ENCODE data around the gene SORCS3.

SORCS3 gene

DNA sequence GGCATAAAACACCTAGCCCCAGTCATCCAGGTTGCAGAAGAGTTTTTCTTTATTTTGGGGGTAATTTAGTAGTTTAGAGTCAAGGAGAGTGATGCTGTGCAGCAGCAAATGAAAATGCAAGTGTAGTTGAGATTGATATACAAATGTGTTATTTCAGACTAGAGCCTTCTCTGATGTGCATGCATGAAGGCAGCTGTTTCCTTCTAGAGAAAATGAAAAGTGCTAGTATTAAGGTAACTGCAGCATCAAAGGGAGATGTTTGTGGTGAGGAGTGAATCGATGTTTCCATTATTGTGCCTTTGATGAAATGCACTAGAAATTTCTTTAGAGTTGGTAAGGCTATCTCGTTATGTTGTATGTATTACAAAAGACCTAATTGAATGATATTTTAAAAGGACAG, 339.3 kb downstream of the SORCS3 start:
- TF ChIP-seq, protein P1, sequence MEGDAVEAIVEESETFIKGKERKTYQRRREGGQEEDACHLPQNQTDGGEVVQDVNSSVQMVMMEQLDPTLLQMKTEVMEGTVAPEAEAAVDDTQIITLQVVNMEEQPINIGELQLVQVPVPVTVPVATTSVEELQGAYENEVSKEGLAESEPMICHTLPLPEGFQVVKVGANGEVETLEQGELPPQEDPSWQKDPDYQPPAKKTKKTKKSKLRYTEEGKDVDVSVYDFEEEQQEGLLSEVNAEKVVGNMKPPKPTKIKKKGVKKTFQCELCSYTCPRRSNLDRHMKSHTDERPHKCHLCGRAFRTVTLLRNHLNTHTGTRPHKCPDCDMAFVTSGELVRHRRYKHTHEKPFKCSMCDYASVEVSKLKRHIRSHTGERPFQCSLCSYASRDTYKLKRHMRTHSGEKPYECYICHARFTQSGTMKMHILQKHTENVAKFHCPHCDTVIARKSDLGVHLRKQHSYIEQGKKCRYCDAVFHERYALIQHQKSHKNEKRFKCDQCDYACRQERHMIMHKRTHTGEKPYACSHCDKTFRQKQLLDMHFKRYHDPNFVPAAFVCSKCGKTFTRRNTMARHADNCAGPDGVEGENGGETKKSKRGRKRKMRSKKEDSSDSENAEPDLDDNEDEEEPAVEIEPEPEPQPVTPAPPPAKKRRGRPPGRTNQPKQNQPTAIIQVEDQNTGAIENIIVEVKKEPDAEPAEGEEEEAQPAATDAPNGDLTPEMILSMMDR (conservative IDR thresholded peaks at IDR 0.05; ENCODE audit: low read depth) = no peak
- H3K27ac ChIP-seq = no peak overlapping the region
- ChIA-PET POLR2A (ENCODE audit: low non-redundant PET) (no interaction called here), CTCF (interaction anchor here (0.5 kb wide), 1 partner anchor 47 kb away, joined by 4 read pairs; no protein-coding TSS in a partner anchor)
- no peak for DNase-seq (ENCODE audit: low spot score)

GRCh38 chr10:104981995-104982394, 340.9 kb downstream of the SORCS3 start:
- no peak overlapping the region for H3K27ac ChIP-seq
- TF ChIP-seq, protein P1 (conservative IDR thresholded peaks at IDR 0.05; ENCODE audit: low read depth) = no peak
- ChIA-PET POLR2A (ENCODE audit: low non-redundant PET) (no interaction called here), CTCF (interaction anchor here (0.7 kb wide), 1 partner anchor 8 kb away, joined by 3 read pairs; no protein-coding TSS in a partner anchor)
- DNase-seq (ENCODE audit: low spot score) = no peak

DNA sequence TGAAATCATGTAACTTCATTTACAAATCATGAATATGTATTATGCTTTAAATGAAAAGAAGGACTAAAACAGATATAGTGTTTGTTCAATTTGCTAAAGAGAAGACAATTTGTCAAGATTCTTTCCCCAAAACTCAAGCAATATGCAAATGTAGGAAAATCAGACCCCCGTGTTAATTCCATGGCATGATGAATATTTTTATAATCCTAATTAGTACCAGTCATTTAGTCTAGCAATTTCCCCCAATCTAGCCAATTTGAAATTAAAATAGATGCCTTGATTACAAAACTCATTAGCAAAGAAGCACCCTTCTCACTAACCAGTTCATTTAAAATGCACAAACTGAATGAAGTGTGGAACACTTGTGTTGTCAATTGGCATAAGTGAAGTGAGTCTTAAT, 347.6 kb downstream of the SORCS3 start:
- no peak overlapping the region for H3K27ac ChIP-seq
- no peak for DNase-seq (ENCODE audit: low spot score)
- CTCF ChIA-PET = no interaction called here
- TF ChIP-seq, protein P1 (conservative IDR thresholded peaks at IDR 0.05; ENCODE audit: low read depth) = no peak
- POLR2A ChIA-PET (ENCODE audit: low non-redundant PET) = no interaction called here

GRCh38 chr10:104989880-104990279, 348.8 kb downstream of the SORCS3 start:
- ChIA-PET POLR2A (ENCODE audit: low non-redundant PET) (no interaction called here), CTCF (interaction anchor here (0.9 kb wide), 1 partner anchor 8 kb away, joined by 3 read pairs; no protein-coding TSS in a partner anchor)
- DNase-seq (ENCODE audit: low spot score) = no peak
- no peak overlapping the region for H3K27ac ChIP-seq
- TF ChIP-seq, protein P1 (conservative IDR thresholded peaks at IDR 0.05; ENCODE audit: low read depth) = no peak

DNA sequence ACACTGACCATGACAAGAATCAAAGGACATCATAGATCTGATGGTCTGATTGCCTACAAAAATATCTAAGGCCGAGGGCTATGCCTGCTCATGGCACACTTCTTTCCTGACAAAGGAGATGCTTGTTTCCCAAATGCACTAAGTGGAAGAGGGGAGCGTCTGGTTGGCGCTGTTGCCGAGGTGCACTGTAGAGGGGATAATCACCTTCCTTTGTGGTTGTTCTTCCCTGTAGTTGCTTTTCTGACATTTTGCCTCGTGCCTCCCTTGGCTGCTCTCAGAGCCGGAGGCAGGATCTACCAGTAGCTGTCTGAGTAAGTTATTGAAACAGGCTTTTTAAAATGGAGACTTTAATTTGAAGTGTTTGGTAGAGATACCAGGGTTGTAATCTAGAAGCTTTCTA, 352.0 kb downstream of the SORCS3 start:
- H3K27ac ChIP-seq = no peak overlapping the region
- CTCF ChIA-PET = no interaction called here
- no peak for DNase-seq (ENCODE audit: low spot score)
- POLR2A ChIA-PET (ENCODE audit: low non-redundant PET) = no interaction called here
- TF ChIP-seq, protein P1 (conservative IDR thresholded peaks at IDR 0.05; ENCODE audit: low read depth) = no peak

GRCh38 chr10:105001269-105001668, 360.2 kb downstream of the SORCS3 start:
- POLR2A ChIA-PET (ENCODE audit: low non-redundant PET) = no interaction called here
- H3K27ac ChIP-seq = no peak overlapping the region
- TF ChIP-seq, protein P1 (conservative IDR thresholded peaks at IDR 0.05; ENCODE audit: low read depth) = no peak
- no peak for DNase-seq (ENCODE audit: low spot score)
- CTCF ChIA-PET = interaction anchor here (0.6 kb wide), 1 partner anchor 36 kb away, joined by 3 read pairs; no protein-coding TSS in a partner anchor

Data from RWPE1 (cell line).